GM12891 (cell line): ENCODE data around the gene PXDN.

Source experiments
- DNase-seq: peaks from one replicate; pipeline ENCODE4 v3.0.0; 2011; ENCODE audit warnings: low spot score; ENCODE audit not compliant: insufficient read length
- FAIRE-seq: peaks from 2 replicates; lab custom pipeline; 2011; peaks lifted over from hg19 to GRCh38; lab: Jason Lieb, UNC
- PAX5 ChIP-seq: IDR thresholded peaks from 2 replicates; pipeline ENCODE4 v1.6.1; 2011; ENCODE audit warnings: low read length, moderate library complexity, mild to moderate bottlenecking; ENCODE audit not compliant: insufficient read depth, severe bottlenecking
- POLR2A ChIP-seq: IDR thresholded peaks from 2 replicates; pipeline ENCODE4 v1.6.1; 2011; ENCODE audit warnings: low read depth, low read length, control low read depth
- POLR2AphosphoS5 ChIP-seq: IDR thresholded peaks from 2 replicates; pipeline ENCODE4 v1.6.1; 2011; ENCODE audit warnings: low read depth, low read length, control low read depth
- POU2F2 ChIP-seq: IDR thresholded peaks from 2 replicates; pipeline ENCODE4 v1.6.1; 2011; ENCODE audit warnings: low read depth, mild to moderate bottlenecking, control low read depth, low read length, moderate library complexity
- SPI1 ChIP-seq: IDR thresholded peaks from 2 replicates; pipeline ENCODE4 v1.6.1; 2011; ENCODE audit warnings: low read depth, low read length, control low read depth
- TAF1 ChIP-seq: IDR thresholded peaks from 2 replicates; pipeline ENCODE4 v1.6.1; 2011; ENCODE audit warnings: low read depth, low read length, control low read depth

The PXDN gene

DNA sequence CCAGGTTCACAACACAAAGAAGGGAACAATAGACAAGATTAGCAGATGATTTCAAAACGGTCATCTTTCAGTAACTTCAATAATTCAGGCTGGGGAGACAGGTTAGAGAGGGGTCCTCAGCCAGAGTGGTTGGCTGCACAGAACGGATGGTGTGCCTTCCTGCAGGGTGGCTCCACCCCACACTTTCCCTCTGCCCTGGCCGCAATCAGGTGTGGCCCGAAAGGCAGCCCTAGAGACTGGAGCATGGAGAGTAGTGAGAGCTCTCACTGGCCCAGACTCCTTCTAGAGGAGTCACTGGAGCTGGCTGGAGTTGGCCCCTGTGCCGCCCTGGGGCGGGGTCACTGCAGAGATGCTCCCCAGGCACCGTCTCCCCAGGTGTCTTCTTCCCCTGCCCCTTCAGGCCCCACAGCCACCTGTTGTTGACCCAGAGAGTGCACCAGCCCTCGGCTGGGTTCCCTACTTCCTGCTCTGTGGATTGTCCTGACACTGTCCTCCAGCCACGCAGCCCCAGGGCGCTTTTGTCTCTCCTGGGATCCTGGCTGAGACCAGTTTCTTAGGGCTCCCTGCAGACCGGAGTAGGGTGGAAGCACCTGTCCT is 126.8 kb downstream of the PXDN start:
- FAIRE-seq, result no peak
- no peak for DNase-seq
- TF ChIP-seq SPI1 (no peak), PAX5 (no peak), TAF1 (no peak), POU2F2 (no peak), POLR2AphosphoS5 (no peak), POLR2A (no peak)

DNA sequence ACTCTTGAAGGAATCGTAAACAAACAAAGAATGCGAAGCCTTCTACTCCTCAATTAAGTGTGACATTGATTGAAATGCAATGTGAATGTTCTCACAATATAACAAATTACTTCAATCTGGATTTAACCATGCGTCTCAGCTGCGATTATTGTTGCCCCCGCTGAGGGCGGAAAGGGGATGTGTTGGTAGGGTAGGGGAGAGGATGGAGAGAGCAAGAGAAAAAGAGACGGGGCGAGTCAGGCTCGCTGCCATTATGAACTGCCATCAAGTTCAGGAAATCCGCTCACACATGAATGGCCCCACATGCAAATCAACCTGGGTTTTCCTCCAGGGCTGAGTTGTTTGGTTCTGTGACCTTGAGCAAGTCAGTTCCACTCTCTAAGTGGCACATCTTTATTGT is 129.8 kb downstream of the PXDN start:
- DNase-seq (peak; percentile 46), FAIRE-seq (peak; percentile 98)
- TF ChIP-seq SPI1 (no peak), PAX5 (no peak), POU2F2 (peak; percentile 94), POLR2A (no peak), TAF1 (no peak; the same call in 1 of the 2 replicates)

DNA sequence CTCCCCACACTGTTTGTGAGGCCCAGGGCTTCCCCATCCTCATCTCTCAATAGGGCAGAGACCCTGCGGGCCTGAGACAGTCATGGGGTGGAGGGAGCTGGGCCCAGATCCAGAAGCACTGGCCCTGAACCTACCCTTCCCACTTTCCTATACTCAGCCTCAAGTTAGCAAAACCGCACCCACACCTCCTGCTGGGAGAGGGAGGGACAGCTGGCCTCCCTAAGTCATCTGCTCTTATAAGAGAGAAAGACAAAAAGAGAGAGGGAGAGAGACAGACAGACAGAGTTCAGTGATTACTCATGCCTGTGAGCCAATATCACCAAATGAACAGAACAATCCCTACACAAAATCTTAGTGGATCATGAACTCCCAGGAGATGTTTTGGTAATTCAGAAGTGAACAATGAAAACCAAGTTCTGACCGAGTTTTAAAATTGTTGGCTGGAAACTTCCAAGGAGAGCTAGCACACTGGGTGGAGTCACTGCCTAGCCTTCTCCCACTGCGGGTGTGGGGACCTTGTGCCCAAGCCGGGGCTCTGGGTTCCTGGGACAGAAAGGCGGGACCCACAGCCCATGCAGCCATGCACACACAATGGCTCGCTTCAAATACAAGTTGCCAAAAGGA is 130.5 kb downstream of the PXDN start:
- no peak for TF ChIP-seq SPI1
- TF ChIP-seq TAF1, result no peak
- TF ChIP-seq PAX5, result no peak
- TF ChIP-seq POLR2A, result no peak
- no peak for TF ChIP-seq POLR2AphosphoS5
- TF ChIP-seq POU2F2, result no peak
- no peak for DNase-seq

DNA sequence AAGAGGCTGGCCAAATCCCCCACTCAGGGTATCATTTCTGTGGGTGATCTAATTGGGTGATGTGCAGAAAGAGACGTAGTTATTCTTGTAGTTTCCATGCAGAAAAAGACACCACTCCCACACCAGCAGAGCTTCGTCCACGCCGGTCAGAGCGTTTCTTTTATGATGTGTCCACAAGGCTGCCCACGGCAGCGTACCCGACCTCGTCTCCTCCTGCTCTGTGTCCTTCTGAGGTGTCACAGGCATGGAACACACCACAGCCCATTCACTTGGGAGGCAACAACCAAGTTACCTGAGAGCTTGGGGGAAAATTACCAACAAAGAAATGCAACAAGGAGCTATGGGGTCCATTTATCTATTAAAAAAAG is 131.3 kb downstream of the PXDN start:
- no peak for FAIRE-seq
- no peak for TF ChIP-seq POLR2AphosphoS5
- TF ChIP-seq POU2F2, result no peak
- no peak for TF ChIP-seq SPI1
- TF ChIP-seq POLR2A, result no peak
- no peak for TF ChIP-seq PAX5
- TF ChIP-seq TAF1, result no peak

More for the DNA sequence above, 130.5 kb downstream of the PXDN start:
- no peak for FAIRE-seq

DNA sequence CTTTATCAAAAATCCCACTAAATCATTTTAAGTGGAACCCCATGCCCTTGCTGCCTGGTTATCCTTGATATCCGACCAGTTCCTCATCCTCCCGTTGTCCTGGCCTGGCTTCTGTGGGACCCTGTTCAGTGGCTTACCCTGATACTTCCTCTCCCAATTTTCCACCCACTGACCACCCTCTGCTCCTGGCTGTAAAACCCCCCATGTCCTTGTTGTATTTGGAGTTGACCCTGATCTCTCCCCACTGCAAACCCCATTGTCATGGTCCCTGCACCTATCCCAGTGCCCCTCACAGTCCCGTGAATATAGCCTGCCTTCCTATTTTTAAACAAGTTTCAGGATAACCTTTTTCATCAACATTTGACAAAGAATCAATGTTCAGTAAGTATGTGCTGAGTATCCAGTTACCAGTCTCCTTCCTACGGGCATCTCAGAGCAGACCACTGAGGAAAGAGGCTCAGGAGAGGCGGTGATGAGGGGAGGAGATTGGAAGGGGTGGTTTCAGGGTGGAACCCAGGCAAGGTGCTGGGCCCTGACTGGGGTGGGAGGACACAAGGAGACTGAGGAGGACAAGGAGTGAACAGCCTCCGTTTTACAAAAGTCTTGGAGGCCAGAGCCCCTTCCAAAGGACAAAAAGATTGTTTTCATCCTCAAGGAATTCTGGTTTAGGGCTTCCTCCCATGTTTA is 131.8 kb downstream of the PXDN start:
- no peak for FAIRE-seq
- TF ChIP-seq SPI1, result no peak
- no peak for TF ChIP-seq POLR2AphosphoS5
- no peak for TF ChIP-seq POU2F2
- TF ChIP-seq POLR2A, result no peak
- TF ChIP-seq PAX5, result no peak
- TF ChIP-seq TAF1, result no peak
- DNase-seq, result no peak

More for the DNA sequence above, 131.3 kb downstream of the PXDN start:
- DNase-seq, result no peak

DNA sequence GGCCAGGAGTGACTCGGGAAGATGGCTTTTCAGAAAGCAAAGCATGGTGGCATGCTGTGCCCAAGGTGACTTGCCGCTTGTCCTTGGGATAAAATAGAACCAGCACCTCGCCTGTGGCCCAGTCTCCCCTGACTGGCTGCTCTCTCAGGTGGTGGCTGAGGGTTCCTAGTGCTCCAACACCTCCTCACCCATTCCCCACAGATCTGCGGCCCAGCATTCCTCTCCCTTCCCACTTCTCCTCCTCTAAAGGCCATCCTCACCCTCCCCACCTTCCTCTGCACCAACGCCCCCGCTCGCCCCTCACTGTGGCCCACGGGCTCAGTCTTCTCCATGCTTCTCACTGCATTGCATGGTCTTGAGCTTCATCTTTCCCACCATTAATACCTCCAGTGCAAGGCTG is 132.4 kb downstream of the PXDN start:
- DNase-seq (no peak), FAIRE-seq (no peak)
- no peak for TF ChIP-seq PAX5

DNA sequence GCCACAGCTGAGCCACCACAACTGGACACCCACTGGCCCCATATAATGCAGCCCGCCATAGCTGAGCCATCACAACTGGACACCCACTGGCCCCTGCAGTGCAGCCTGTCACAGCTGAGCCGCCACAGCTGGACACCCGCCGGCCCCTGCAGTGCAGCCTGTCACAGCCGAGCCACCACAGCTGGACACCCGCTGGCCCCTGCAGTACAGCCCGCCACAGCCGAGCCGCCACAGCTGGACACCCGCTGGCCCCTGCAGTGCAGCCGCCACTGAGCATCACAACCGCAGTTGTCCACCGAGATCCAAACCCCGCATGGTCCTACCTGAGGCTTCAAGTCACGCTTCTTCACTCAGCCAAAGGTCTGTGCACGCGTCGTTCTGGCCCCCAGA is 134.2 kb downstream of the PXDN start:
- no peak for FAIRE-seq
- TF ChIP-seq TAF1 (no peak), SPI1 (no peak), POLR2AphosphoS5 (no peak), POLR2A (no peak), POU2F2 (no peak), PAX5 (no peak)

DNA sequence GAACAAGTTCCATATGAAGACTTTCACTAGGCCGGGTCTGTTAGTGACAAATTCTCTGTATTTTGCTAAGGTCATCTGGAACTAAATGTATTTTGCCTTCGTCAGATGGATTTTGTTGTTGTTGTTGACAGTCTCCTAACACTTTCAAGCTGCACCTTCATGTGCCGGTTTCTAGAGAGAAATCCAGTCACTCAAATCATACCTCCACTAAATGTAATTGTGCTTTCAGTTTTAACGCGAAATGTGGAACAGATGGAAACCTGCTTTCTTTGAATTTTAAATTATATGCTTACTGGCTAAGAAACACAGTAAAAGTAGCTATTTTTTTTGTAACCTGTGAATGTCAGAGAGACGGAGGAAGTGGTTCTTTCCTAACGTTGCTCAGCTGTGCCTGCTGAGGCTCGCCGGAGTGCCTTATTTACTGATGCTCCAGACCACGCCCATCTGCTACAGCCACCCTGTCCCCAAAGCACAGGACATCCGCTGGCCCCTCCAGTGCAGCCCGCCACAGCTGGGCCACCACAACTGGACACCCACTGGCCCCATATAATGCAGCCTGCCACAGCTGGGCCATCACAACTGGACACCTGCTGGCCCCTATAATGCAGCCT is 134.7 kb downstream of the PXDN start:
- peak; percentile 42; the same call in 1 of the 2 replicates for TF ChIP-seq SPI1
- no peak for TF ChIP-seq POU2F2
- DNase-seq (no peak), FAIRE-seq (peak; percentile 70)

More for the DNA sequence above, 134.2 kb downstream of the PXDN start:
- no peak for DNase-seq

DNA sequence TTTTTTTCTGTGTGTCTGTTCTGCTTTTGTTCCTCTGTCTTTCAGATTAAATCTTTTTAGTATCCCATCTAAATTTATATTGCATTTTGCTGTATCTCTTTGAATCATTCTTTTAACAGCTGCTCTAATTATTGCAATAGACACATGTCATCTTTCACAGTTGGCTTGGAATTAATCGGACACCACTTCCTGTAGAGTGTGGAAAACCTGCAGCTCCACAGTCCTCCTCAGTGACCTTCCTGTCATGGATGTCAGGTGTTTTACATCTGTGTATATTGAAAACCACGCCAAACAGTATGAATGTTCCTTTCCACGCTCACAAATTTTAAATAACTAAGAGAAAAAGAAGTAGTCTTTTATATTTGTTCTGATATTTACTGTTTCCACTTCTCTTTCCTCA is 135.3 kb downstream of the PXDN start:
- no peak for FAIRE-seq

More for the DNA sequence above, 135.3 kb downstream of the PXDN start:
- TF ChIP-seq POLR2AphosphoS5 (no peak), POLR2A (no peak), PAX5 (no peak), SPI1 (no peak), TAF1 (no peak), POU2F2 (no peak)
- no peak for DNase-seq
